OCI-LY3 (cell line): ENCODE results near the gene GPR84.

Experiments used
- CTCF ChIP-seq: fragments of 200-600, 300-600 bp; sonication (generic); IDR thresholded peaks from 2 replicates; pipeline ENCODE4 v1.5.1; 2014; ENCODE audit warnings: antibody characterized with exemption, low read length, low read depth
- EZH2phosphoT487 ChIP-seq: fragments of 200-600 bp; shearing (Covaris generic); IDR thresholded peaks from 2 replicates; pipeline ENCODE4 v1.6.1; 2018; ENCODE audit warnings: antibody characterized with exemption, mixed run types, low read depth

DNA sequence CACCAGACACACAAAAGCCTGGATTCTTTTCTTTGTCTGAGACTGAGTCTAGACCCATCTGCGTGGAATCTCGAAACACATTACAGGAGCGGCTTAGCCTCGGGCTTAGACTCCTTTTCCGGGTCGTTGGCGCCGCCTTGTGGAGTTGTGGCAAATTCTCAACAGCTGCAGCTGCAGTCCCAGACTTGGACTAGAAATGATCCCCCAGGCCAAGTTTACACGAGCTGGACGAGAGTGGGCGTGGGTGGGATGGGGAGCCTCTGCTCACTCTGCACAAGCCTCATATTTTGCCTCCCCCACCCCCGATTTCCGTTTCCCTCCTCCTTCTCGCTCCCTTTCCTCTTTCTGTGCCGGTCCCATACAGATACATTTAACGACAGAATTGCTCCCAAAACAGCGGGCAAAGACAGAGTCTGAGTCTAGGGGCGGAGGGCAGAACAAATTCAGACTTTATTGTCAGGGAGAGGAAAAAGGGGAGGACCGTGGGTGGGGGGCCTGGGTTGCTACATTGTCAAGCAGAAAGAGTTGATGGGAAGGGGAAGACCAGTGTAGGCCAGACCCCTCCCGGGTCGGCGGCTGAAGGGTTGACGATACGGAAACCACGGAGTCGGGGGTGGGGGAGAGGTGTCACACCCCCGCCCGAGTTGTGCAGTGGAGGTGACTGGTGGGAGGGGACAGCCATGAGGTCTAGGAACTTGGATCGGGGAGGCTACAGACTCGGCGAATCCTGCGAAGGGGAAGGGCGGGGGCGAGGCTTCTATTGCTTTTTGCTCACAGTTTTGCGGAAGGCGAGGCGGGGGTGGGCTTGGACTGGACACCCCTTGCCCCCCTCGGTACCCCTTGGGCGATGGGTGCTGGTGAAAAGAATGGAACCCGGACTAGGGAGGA, 4.7 kb upstream of the GPR84 start:
- peak; percentile 87 for TF ChIP-seq CTCF
- TF ChIP-seq EZH2phosphoT487 = no peak
